GM21360 (cell line): ENCODE measurements around the gene ITGAE.
A peak's percentile ranks its signal among the peaks of the same experiment; 100 is the strongest.
"Not testable (repeated sequence)": the region's sequence is repeated elsewhere in the genome, so short reads cannot be mapped to it uniquely, and the experiment has no call there.

ENCODE experiments used
- ATAC-seq: cut with Tn5 transposase; IDR thresholded peaks from one replicate; pipeline ENCODE4 v1.9.1; 2021; ENCODE audit warnings: mild to moderate bottlenecking, moderate library complexity; ENCODE audit not compliant: unreplicated experiment

Gene ITGAE

DNA sequence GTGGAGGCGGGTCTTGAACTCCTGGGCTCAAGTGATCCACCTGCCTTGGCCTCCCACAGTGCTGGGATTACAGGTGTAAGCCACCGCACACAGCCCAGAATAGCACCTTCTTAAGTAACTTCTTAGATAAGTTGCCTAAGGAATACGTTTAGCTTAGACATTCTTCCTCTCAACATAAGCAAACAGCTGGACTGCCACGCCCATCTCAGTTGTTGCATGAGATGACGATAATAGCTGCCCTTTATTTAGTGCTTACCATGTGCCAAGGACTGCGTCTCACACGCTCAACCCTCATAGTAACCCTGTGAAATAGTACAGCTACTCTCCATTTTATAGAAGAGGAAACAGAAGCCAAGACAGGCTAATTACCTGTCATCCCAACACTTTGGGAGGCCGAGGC lies 65.5 kb downstream of the ITGAE start:
- no peak for ATAC-seq

DNA sequence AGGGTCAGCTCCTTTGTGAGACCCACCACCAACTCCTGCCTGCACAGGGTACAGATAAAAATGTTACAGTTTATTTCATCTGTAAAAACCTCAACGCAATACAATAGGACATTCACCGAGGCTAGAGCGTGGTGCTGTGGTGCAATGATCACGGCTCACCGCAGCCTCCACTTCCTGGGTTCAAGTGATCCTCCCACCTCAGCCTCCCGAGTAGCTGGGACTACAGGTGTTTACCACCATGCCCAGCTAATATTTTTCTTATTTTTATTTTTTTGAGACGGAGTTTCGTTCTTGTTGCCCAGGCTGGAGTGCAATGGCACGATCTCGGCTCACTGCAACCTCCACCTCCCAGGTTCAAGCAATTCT lies 66.1 kb downstream of the ITGAE start:
- ATAC-seq, result not testable (repeated sequence)

DNA sequence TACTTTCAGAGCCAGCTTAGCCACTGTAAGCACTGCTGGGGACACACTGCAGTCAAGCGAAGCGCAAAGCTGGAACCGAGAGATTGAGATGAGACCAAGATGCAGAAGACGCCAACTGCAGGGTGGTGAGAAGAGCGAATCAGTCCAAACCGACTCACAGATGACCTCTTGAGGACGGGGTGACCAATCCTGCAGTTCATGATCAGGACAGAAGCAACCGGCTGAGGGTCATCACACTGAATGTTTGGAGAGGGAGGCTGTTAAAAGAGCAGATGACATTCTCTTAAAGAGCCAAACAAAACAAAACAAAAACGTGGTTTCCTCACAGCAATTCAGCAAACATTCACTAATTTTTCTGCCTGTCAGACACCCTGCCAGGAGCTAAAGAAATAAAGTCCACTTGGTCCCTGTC lies 68.8 kb downstream of the ITGAE start:
- ATAC-seq, result no peak

GRCh38 chr17:3730881-3731429 lies 70.0 kb downstream of the ITGAE start:
- ATAC-seq, result no peak

- no peak for ATAC-seq
These were observed 71.1 kb downstream of the ITGAE start for GRCh38 chr17:3729881-3730280.

- ATAC-seq, result not testable (repeated sequence)
These were observed 72.9 kb downstream of the ITGAE start for GRCh38 chr17:3728099-3728498.

DNA sequence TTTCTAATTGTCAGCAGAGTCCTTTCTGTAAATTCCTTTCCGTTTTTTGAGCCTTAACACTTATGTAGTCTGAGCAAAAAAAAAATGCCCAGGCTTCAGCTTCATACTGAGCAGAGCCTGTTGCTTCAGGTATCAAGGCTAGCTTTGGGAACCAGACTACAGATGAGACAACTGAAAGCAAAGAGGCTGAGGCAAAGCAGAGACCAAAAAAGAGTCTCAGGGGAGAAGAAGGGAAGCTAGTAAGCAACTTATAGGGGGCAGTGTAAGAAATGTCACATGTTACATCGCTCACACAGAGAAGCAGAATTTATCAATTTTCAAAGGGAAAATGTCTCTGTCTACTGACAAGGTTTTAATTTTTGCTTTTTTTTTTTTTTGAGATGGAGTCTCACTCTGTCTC lies 73.9 kb downstream of the ITGAE start:
- ATAC-seq, result no peak

DNA sequence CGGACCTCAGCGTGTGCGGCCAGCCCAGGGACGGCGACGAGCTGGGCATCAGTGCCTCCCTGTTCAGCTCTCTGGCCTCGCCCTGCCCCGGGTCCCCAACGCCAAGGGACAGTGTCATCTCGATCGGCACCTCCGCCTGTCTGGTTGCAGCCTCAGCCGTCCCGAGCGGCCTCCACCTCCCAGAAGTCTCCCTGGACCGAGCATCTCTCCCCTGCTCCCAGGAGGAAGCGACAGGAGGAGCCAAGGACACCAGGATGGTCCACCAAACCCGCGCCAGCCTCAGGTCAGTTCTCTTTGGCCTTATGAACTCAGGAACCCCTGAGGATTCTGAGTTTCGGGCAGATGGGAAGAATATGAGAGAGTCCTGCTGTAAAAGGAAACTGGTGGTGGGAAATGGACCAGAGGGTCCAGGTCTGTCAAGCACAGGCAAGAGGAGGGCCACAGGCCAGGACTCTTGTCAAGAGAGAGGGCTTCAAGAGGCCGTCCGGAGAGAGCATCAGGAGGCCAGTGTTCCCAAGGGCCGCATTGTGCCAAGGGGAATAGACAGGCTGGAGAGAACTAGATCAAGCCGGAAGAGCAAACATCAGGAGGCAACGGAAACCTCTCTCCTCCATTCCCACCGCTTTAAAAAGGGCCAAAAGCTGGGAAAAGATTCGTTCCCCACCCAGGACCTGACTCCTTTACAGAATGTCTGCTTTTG lies 76.5 kb downstream of the ITGAE start:
- no peak for ATAC-seq

DNA sequence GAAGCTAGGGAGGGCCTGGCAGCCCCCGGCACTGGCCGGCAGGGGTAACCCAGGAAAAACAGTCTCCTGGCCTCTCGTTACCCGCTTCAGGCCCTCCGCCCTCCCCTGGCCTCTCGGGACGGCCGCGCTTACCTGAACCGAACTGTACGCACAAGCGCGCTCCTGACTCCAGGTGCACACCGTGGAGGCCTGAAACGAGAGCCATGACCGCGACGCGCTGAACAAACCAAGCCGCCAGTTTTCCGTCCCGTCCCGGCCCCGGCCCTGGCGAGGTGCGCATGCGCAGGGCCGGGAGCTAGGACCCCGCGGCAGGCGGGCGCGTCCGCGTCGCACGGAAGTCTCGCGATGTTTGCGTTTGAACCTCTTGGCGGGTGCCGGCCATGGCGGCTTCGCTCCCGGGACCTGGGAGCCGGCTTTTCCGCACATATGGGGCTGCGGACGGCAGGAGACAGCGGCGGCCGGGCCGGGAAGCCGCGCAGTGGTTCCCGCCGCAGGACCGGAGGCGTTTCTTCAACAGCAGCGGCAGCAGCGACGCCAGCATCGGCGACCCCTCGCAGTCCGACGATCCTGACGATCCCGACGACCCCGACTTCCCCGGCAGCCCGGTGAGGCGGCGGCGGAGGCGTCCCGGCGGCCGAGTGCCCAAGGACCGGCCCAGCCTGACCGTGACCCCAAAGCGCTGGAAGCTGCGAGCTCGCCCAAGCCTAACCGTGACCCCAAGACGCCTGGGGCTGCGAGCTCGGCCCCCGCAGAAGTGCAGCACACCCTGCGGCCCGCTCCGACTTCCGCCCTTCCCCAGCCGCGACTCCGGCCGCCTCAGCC lies 77.2 kb downstream of the ITGAE start, which contains the start of gene HASPIN:
Gene HASPIN (plus strand): TSS at position 348 of the 822 bp plus-strand sequence. CDS start 33 bp downstream, at position 381.
- peak; percentile 82 for ATAC-seq

DNA sequence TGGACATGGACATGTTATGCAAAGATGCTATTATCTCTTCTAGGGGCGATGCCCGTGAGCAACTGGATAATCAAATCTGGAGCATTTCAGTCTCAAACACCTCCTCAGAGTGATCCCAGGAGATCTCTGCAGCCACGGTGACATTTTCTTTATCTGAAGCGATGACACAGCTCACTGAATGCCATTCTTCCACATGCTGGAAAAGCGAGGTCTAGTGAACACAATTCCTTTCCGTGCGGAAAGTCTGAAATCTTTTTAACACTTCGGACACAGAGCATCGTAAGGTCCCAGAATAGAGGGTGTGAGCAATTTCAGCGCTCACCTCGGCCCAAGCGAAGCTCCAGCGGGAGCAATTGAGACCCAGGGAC lies 77.8 kb downstream of the ITGAE start:
- ATAC-seq, result no peak

DNA sequence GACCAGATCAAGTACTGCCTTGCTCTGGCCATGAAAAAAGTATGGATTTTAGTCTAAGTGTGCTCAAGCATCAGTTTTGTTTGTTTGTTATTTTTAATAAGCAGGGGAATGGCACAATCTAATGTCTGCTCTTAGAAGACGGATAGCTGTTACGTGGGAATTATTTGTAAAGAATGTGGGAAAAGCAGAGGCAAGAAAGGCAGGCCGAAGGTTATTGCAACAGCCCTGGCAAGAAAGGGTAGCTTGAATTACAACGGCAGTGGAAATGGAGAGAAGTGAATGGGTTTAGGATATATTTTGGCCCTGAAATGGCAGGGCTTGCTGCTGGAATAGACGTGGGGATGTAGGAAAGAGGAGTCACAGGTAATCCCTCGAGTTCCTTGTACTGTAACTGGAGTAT lies 78.3 kb downstream of the ITGAE start:
- no peak for ATAC-seq

- no peak for ATAC-seq
These were observed 81.7 kb downstream of the ITGAE start for GRCh38 chr17:3719265-3719664.

DNA sequence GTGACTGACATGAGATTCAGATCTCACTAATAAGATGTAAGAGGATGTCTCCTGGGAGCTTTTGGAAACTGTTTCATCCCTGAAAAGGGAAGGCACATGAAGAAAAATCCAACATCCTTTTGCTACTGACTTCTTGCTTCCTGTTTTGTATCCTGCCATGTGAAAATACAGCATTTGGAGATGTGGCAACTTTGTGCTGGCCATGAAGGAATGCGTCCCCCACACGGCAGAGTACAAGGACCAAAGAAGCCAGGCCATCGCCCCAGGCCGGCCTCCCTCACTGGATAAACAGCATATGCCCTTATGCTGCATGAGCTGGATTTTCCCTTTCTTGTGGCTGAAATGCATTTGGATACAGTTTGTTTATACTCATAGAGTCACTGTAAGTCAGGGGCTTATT lies 82.8 kb downstream of the ITGAE start:
- no peak for ATAC-seq

GRCh38 chr17:3715296-3715695 lies 85.7 kb downstream of the ITGAE start:
- ATAC-seq, result no peak

GRCh38 chr17:3712811-3713463 lies 88.1 kb downstream of the ITGAE start:
- ATAC-seq, result no peak

DNA sequence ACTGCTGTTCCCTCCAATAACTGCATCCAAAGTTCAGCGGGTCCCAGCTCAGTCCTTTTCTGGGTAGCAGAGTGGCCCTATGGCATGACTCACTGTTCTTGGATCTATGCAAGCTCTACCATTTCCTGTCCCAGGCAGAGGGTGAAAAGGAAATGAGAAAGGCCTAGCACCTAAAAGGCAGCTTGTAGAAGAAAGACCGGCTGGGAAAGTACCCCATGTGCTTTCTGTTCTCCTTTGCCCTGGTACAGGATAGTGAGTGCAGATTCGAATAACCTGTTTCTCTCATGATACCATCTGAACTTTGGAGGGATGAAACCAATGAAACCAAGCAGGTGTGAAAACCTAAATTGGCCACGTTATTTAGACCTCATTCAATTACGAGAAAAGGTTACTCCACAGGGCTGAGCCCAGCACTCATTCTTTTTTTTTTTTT lies 90.0 kb downstream of the ITGAE start:
- peak; percentile 88 for ATAC-seq

DNA sequence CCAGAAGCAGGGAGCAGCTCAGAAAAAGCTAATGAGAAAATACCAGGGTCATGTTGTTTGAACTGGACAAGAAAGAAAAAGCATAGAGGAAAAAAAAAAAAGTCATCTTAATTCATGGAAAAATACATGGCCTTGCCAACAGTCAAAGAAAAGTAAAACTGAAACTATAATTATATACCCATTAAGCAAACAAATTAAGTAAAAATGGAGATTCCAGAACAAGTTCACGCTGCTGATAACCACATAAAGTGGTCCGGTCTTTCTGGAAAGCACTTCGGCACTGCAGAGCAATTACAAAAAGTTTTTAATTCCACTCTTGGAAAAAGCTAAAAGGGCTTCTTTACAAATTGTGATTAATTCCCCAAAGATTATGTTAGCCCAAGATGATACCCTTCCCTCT lies 92.6 kb downstream of the ITGAE start:
- no peak for ATAC-seq

DNA sequence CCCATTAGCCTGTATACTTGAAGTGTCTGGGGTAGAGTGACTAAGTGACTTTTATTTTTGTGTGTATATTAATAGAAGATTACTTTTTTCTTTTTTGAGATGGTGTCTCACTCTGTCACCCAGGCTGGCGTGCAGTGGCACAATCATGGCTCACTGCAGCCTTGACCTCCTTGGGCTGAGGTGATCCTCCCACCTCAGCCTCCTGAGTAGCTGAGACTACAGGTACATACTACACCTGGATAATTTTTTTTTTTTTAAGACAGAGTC lies 95.3 kb downstream of the ITGAE start:
- not testable (repeated sequence) for ATAC-seq

DNA sequence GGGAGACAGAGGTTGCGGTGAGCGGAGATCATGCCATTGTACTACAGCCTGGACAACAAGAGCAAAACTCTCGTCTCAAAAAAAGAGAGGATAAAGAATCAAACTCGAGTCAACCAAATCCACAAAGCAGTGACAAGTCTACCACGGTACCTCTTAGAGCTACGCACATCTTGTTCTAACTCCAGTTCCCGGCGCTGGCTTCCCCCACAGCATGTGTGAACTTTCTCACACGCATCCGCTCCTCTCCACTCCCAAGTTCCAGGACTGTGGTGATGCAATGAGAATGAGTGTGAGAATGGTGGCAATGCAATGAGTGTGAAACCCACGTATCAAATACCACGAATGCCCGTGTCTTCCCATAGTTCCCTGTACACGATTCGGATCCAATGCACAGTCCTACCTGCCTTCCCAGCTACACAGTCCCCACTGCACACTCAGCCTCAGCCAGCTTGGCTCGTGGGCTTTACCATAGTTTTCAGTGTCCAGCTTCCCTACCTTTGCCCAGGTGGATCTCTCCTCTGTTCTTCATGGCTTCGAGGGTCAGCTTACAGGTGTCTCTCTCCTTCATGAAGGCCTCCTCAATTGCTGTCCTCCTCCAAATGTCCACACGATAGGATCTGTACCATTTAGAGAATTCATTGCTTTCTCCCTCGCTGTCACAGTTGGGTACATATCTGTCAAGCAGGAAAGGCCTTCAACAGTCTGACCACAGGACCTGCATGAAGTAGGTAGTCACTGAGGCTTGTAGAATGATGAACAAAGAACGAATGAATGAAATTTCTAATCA lies 95.9 kb downstream of the ITGAE start:
- no peak for ATAC-seq

- ATAC-seq, result not testable (repeated sequence)
These were observed 98.9 kb downstream of the ITGAE start for GRCh38 chr17:3702041-3702539.

GRCh38 chr17:3699951-3700350 lies 101.0 kb downstream of the ITGAE start:
- ATAC-seq, result no peak
